ENCODE results near the gene PHAF1.

GRCh38 chr16:67148221-67148620, 38.5 kb downstream of the PHAF1 start:
- TF ChIP-seq CTCF (IDR thresholded peaks at IDR 0.05; ENCODE audit: control extremely low read depth in 1 of 3, insufficient read depth in 1 of 3, low read depth in 1 of 3, low read length in 3 of 3) (no peak), CBX5 (IDR thresholded peaks at IDR 0.05; ENCODE audit: low read depth, low read length) (no peak), SP2 (IDR thresholded peaks at IDR 0.05; ENCODE audit: low read length) (no peak), KDM1A (IDR thresholded peaks at IDR 0.05; ENCODE audit: borderline replicate concordance, low read length) (no peak), TBP (IDR thresholded peaks at IDR 0.05; ENCODE audit: low read depth, low read length) (no peak), SIN3A (conservative IDR thresholded peaks at IDR 0.05 in 1 of 2, IDR thresholded peaks at IDR 0.05 in 1 of 2; ENCODE audit: low read depth in 1 of 2, low read length in 2 of 2) (no peak), GABPA (IDR thresholded peaks at IDR 0.05; ENCODE audit: borderline replicate concordance, insufficient read depth, low read length) (no peak), POLR2A (IDR thresholded peaks at IDR 0.05; ENCODE audit: control extremely low read depth in 1 of 2, low read depth in 2 of 2, low read length in 2 of 2) (no peak), TCF12 (IDR thresholded peaks at IDR 0.05; ENCODE audit: low read depth, low read length) (no peak)
- TF ChIP-seq, protein P1, sequence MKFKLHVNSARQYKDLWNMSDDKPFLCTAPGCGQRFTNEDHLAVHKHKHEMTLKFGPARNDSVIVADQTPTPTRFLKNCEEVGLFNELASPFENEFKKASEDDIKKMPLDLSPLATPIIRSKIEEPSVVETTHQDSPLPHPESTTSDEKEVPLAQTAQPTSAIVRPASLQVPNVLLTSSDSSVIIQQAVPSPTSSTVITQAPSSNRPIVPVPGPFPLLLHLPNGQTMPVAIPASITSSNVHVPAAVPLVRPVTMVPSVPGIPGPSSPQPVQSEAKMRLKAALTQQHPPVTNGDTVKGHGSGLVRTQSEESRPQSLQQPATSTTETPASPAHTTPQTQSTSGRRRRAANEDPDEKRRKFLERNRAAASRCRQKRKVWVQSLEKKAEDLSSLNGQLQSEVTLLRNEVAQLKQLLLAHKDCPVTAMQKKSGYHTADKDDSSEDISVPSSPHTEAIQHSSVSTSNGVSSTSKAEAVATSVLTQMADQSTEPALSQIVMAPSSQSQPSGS (IDR thresholded peaks at IDR 0.05; ENCODE audit: low read length), result no peak

All from H1 (cell line).